Measurements from ENCODE around the gene ZNF483. TPM values are rescaled to one million over a fixed set of nuclear protein-coding genes. Genes with fewer than 3 reads are reported as not detected.
"Not testable (repeated sequence)": the region's sequence is repeated elsewhere in the genome, so short reads cannot be mapped to it uniquely, and the experiment has no call there.

Gene ZNF483
- total RNA-seq, 3 donors from 2014 or later: 1.1 to 1.8 (median 1.2) TPM

- Mint-ChIP-seq H3K27me3 (ENCODE audit: low read depth) (peaks cover 36% of the 10 kb centered on the region), H3K4me3 (no peak overlapping the region), H3K9me3 (no peaks in the 10 kb centered on the region), H3K36me3 (ENCODE audit: insufficient read depth) (no peaks in the 10 kb centered on the region), H3K4me1 (ENCODE audit: low read depth) (no peaks in the 10 kb centered on the region)
- ATAC-seq: no peak
- DNase-seq: no peak
These were observed 85.9 kb downstream of the ZNF483 start for GRCh38 chr9:111610845-111611244.

DNA sequence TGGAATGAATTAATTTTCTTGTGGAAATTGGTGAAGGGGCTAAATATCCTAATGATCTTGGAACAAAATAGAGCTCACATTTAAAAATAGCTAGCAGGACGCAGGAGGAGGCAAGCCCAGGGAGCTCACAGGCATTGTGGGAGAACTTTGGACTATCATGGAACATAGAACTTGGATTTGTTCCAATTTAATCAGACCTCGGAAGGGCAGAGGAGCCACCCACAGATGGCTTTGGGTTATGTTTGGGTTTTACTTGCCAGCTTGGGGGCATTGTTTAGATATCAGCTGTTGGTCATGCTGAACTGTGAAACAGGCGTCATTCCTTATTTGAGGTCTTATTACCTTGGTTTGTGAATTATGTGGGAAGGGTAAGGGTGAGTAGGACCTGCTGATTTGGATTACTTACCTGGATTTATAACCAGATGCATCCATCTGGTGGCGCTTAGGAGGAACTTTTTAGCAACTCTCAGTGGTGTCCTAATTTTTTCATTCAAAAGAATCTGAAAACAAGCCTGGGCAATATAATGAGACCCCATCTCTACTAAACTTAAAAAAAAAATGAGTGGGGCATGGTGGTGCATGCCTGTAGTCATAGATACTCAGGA is 88.6 kb downstream of the ZNF483 start:
- Mint-ChIP-seq H3K36me3 (ENCODE audit: insufficient read depth) (no peaks in the 10 kb centered on the region), H3K4me3 (no peak overlapping the region), H3K27me3 (ENCODE audit: low read depth) (peaks cover 40% of the 10 kb centered on the region), H3K4me1 (ENCODE audit: low read depth) (no peaks in the 10 kb centered on the region), H3K9me3 (no peaks in the 10 kb centered on the region)
- no peak for DNase-seq
- ATAC-seq: no peak

DNA sequence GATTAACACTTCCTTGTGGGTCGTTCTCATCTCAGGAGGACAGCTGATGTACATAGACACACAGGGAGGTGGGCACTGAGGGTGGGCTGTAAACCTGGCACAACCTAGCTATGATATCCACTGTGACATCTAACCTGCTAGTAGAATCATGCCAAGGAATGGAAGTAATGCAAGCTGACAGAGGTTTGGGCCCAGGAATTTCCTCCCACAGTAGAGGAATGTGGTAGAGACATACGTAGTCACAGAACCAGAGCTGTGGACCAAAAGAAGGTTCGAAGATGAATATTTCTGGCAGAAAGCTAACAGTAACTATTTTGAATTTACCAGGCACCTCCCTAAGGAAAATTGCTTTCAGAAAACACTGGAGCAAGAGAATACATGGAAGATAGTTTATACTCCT is 90.9 kb downstream of the ZNF483 start:
- Mint-ChIP-seq H3K4me3 (no peak overlapping the region), H3K36me3 (ENCODE audit: insufficient read depth) (no peaks in the 10 kb centered on the region), H3K4me1 (ENCODE audit: low read depth) (no peaks in the 10 kb centered on the region), H3K9me3 (no peaks in the 10 kb centered on the region), H3K27me3 (ENCODE audit: low read depth) (peaks cover 30% of the 10 kb centered on the region)
- no peak for DNase-seq
- ATAC-seq: no peak

- not testable (repeated sequence) for ATAC-seq; DNase-seq; H3K4me1 Mint-ChIP-seq (ENCODE audit: low read depth); H3K4me3 Mint-ChIP-seq; H3K36me3 Mint-ChIP-seq (ENCODE audit: insufficient read depth); H3K9me3 Mint-ChIP-seq
- peaks cover 26% of the 10 kb centered on the region for H3K27me3 Mint-ChIP-seq (ENCODE audit: low read depth)
These were observed 92.4 kb downstream of the ZNF483 start for GRCh38 chr9:111617349-111617748.

GRCh38 chr9:111621895-111622480 is 97.0 kb downstream of the ZNF483 start:
- no peaks in the 10 kb centered on the region for H3K9me3 Mint-ChIP-seq
- no peak overlapping the region for H3K4me3 Mint-ChIP-seq
- no peaks in the 10 kb centered on the region for H3K36me3 Mint-ChIP-seq (ENCODE audit: insufficient read depth)
- DNase-seq (no peak), ATAC-seq (peak in 1 of 2 donors; percentile 86)
- no peaks in the 10 kb centered on the region for H3K4me1 Mint-ChIP-seq (ENCODE audit: low read depth)
- peaks cover 10% of the 10 kb centered on the region for H3K27me3 Mint-ChIP-seq (ENCODE audit: low read depth)

DNA sequence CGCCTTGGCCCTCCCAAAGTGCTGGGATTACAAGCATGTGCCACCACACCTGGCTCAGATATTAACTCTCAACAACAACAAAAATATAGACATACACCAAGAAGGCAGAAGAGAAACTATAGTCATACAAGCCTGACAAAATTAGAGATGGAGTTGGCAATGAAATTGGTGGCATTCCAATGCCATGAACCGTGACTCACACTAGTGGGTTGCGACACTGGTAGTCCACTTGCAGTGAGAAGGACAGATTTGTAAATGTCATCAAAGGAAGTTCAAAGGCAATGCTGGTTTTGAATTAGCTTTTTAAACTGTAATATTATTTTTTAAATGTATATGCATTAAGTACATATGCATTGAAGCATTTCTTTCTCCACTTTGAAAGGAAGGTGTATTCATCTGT is 97.6 kb downstream of the ZNF483 start:
- no peaks in the 10 kb centered on the region for H3K4me1 Mint-ChIP-seq (ENCODE audit: low read depth)
- ATAC-seq: no peak
- H3K4me3 Mint-ChIP-seq: no peak overlapping the region

More for the DNA sequence above, 97.6 kb downstream of the ZNF483 start:
- Mint-ChIP-seq H3K9me3 (no peaks in the 10 kb centered on the region), H3K27me3 (ENCODE audit: low read depth) (peaks cover 10% of the 10 kb centered on the region), H3K36me3 (ENCODE audit: insufficient read depth) (no peaks in the 10 kb centered on the region)
- no peak for DNase-seq

Other genes with a start within 250 kb of the ZNF483 start
- gene OR2K2, start 195.0 kb upstream of the ZNF483 start, total RNA-seq: not detected
- 10 to 100 TPM; 95.1 to 98.4 (median 97.9) TPM for gene ECPAS, start 40.8 kb upstream of the ZNF483 start, total RNA-seq
- gene PTGR1, start 74.5 kb downstream of the ZNF483 start, total RNA-seq: under 1 TPM; 0.26 to 0.73 (median 0.38) TPM
- 1 to 10 TPM; 5.0 to 6.7 (median 6.5) TPM for gene DNAJC25, start 106.2 kb downstream of the ZNF483 start, total RNA-seq
- gene GNG10, start 136.4 kb downstream of the ZNF483 start, total RNA-seq: 10 to 100 TPM; 18.8 to 20.4 (median 20.2) TPM

Measured in activated T-cell treated with anti-CD3 and anti-CD28 coated beads, Interleukin-2, amount 50 U/mL, for 4 hours (primary cell).